NCI-H1694 treated with DMSO at 0.1 percent for 48 hours (cell line): ENCODE results near the gene HES1.

Source experiments
- DNase-seq: peaks from one replicate; lab custom pipeline; 2025; lab: John Stamatoyannopoulos, UW

HES1 gene

GRCh38 chr3:194167480-194168282 lies 31.7 kb downstream of the HES1 start:
- no peak for DNase-seq

DNA sequence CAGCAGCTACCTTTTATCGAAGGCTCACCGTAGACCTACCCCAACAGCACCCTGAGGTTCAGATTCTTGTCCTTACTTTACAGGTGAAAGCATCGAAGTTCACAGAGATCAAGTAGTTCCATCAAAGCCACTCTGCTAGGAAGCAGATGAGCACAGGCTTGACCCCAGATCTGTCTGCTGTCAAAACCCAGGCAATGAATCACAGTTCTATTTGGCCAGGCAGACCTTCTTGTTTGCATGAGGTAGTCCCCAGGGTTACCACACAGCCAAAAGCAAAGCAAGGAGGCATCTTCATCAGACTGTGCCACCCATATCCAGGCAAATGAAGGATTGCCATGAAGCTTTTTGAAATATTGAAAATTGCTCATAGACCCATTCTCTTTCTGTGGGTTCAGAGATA lies 33.0 kb downstream of the HES1 start:
- DNase-seq = no peak

DNA sequence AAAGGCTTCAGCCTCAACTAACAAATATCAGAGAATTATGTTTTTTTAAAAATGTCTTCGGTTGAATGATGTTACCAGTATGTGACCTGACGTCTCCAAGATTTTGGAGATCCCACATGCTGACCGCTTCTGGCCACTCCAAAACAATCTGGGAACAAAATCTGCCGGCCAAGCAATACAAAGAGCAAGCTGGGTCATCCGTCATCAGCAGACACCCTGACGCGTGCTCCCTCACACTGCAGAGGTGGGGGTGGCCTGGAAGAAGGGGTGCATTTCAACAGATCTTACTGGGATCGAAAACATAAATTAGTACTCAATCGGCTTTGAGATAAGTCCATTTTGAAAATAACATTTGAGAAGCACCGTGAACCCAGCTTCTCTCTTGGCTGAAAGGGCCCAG lies 33.6 kb downstream of the HES1 start:
- DNase-seq = no peak

- DNase-seq = no peak
Measured at GRCh38 chr3:194170793-194171192, 34.8 kb downstream of the HES1 start.

GRCh38 chr3:194174406-194174805 lies 38.5 kb downstream of the HES1 start:
- no peak for DNase-seq

- no peak for DNase-seq
Measured at GRCh38 chr3:194174980-194175379, 39.0 kb downstream of the HES1 start.

- no peak for DNase-seq
Measured at GRCh38 chr3:194176274-194176991, 40.5 kb downstream of the HES1 start.

DNA sequence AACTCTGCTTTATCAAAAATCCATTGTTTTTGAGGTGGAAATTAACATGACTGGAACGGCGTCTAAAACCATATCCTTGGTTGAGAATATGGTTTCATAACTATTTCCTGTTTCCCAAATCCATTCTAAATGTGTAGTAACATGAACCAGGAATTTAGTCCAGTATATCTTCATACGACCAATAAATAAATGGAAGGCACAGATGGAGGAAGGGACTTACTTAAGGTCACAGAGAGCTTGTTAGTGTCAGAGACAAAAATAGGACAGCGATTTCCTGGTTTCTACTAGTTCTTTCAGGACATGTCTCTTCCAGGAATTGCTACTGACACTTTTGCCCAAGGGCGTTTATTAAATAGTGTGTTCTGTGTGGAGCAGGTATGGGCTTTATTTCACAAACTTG lies 41.2 kb downstream of the HES1 start:
- no peak for DNase-seq

DNA sequence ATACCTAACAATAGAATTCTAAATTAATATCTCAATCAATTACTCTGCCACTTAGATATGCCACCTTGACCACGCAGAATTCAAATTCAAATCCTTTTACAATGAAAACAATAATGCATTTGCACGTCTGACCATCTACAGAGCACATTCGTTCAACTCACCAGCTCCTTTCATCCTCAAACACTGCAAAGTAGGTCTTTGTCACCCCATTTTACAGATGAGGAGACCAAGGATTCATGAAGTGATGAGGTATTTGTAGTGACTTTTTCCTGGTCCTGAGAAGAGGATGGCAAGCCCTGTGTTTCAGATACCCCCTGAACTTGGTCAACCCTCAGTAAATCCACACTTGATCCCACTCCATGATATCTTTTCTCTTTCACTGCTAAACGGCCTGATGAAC lies 42.2 kb downstream of the HES1 start:
- no peak for DNase-seq

DNA sequence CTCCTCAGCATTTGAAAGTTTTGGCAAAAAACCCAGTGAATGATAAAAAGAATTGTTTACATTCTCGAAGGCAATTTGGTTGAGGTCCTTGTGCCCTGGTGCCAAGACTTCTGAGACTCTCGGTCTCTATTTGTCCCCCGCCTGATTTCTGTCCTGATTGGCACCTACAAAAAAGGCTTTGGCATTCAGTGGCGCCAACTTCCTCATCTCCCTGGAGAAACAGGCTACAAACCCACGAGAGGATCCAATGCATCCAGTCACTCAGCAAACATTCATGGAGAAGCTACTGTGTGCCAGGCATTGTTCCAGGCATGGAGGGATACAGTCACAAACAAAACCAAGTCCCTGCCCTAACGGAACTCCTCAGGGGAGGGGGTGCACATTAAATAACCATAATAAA lies 42.7 kb downstream of the HES1 start:
- no peak for DNase-seq

DNA sequence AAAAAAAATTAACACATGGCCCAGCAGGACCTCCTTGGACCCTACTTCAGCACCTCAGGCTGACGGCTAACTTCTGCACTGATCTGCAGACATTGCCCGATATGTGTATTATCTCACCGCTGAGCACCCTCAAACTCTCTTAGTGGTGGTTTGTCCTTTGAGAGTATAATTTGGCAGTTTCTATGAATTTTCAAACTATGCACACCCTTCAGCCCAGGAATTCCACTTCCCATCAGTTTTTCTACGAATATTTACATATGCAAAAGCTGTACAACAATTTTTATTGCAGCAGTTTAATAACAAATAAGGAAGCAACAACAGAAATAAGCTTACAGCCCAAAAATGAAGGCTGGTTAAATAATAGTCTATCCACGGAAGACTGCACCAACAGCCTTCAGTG lies 44.6 kb downstream of the HES1 start:
- no peak for DNase-seq

GRCh38 chr3:194181612-194182529 lies 45.9 kb downstream of the HES1 start:
- no peak for DNase-seq

DNA sequence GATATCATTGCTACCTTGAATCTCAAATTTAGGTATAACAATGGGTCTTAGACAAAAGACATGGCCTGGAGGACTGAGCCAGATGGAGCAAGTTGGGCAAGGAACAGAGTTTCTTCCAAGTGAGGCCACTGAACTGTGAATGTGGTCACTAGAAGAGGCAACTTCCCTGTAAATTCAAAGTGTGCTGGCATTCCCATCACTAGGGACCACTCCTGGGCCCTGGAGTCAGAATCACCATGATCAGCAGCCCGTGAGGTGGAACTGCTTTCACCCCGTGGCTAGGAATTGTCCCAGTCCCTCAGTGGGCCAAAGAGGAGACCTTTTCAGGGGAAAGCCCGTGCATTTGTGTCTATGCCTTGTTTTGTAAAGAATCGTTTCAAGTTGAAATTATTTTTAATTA lies 47.3 kb downstream of the HES1 start:
- no peak for DNase-seq

- no peak for DNase-seq
Measured at GRCh38 chr3:194184265-194184751, 48.4 kb downstream of the HES1 start.

- no peak for DNase-seq
Measured at GRCh38 chr3:194184801-194185200, 48.9 kb downstream of the HES1 start.

DNA sequence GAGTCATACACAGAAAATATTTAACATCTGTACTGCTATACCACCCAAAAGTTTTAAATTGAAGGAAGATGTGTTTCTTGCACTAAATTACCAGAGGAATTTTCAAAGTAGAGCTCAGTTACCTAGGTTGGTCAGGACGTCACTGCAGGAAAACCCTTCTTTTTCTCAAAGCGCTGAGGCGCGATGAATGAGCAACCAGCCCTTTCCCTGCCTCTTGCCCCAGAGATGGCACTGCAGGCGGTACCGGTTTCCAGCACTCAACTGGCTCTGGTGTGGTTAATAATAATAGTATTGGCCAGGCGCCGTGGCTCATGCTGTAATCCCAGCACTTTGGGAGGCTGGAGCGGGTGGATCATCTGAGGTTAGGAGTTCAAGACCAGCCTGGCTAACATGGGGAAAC lies 49.3 kb downstream of the HES1 start:
- DNase-seq = no peak

DNA sequence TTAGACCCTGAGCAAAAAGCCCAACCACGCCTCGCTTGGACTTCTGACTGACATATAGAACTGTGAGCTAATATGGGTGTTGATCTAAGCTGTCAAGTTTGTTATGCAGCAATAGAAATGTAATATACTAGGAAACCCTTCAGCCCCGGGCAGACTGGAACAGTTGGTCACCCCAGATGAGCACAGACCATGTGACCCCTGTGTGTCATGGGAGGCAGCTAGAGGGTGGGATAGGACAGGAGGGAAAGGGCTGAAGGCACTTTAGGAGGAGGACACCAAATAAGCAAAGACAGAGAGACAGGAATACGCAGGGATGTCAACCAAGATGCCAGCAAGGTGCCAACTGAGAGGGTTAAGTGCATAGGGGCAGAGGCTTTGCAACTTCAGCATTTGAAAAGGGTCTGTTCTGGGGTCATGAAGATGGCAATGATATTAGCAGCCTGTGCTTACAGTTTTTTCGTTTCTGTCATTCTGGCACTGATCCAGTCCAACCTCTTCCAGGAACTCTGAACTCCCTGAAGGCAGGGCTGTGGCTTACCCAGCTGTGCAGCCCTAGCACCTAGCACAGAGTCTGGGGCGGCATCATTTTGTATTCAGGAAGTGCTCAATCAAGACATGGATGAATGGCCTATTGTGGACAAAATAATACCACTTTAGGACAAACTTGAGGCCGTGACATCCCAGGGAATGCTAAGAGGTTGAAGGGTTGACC lies 51.4 kb downstream of the HES1 start:
- no peak for DNase-seq
